Measurements from ENCODE around the gene KLHL4. TPM values are rescaled to one million over a fixed set of nuclear protein-coding genes. Genes with fewer than 3 reads are reported as not detected.

Gene KLHL4
- total and polyA plus RNA-seq, 9 of the 15 experiments (the other 6 are each of a cell fraction or from before 2014, with no cell fraction given), result 0.04 to 0.16 (median 0.06) TPM; not detected in 1

DNA sequence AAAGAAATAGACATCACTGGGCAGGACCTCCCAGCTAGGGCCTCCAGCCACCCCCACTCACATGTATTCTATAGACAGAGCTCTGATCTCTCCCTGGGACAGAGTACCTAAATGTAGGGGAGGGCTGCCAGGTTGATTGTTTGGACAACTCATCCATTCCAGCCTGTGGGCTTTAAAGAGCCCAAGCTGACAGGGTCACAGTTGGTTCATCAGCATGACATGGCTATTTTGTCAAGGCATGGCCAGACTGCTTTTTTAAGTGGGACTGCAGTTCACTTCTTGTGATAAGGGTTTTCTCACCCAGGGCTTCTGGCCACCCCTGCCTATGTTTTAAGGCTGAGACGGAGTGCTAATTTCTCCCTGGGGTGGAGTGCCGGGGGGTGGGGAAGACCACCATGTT, 63.3 kb downstream of the KLHL4 start (continued):
- TF ChIP-seq, protein P1, sequence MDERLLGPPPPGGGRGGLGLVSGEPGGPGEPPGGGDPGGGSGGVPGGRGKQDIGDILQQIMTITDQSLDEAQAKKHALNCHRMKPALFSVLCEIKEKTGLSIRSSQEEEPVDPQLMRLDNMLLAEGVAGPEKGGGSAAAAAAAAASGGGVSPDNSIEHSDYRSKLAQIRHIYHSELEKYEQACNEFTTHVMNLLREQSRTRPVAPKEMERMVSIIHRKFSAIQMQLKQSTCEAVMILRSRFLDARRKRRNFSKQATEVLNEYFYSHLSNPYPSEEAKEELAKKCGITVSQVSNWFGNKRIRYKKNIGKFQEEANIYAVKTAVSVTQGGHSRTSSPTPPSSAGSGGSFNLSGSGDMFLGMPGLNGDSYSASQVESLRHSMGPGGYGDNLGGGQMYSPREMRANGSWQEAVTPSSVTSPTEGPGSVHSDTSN (CRISPR knock-in tag; IDR thresholded peaks at IDR 0.05; ENCODE audit: low read depth), result no peak
- TF ChIP-seq, protein P1 (tag; conservative IDR thresholded peaks at IDR 0.05; ENCODE audit: low read depth), result no peak
- no peak for TF ChIP-seq U2AF2 (optimal IDR thresholded peaks at IDR 0.05; ENCODE audit: low read depth, low read length)
- no peak for TF ChIP-seq ARHGAP35 (IDR thresholded peaks at IDR 0.05; ENCODE audit: partially characterized antibody)
- no peak for TF ChIP-seq SIX5 (IDR thresholded peaks at IDR 0.05; ENCODE audit: borderline replicate concordance in 1 of 2, insufficient read depth in 1 of 2, low read depth in 1 of 2, low read length in 2 of 2)
- TF ChIP-seq NFYB (IDR thresholded peaks at IDR 0.05; ENCODE audit: extremely low read depth, insufficient read length), result no peak
- TF ChIP-seq FOXJ3 (CRISPR knock-in tag; IDR thresholded peaks at IDR 0.05), result no peak
- no peak for TF ChIP-seq NFXL1 (CRISPR knock-in tag; IDR thresholded peaks at IDR 0.05)
- 0 out of 2 replicates have a peak, but pooled peaks have one; percentile 17 for TF ChIP-seq SOX6 (IDR thresholded peaks at IDR 0.05)
- TF ChIP-seq, protein P2, sequence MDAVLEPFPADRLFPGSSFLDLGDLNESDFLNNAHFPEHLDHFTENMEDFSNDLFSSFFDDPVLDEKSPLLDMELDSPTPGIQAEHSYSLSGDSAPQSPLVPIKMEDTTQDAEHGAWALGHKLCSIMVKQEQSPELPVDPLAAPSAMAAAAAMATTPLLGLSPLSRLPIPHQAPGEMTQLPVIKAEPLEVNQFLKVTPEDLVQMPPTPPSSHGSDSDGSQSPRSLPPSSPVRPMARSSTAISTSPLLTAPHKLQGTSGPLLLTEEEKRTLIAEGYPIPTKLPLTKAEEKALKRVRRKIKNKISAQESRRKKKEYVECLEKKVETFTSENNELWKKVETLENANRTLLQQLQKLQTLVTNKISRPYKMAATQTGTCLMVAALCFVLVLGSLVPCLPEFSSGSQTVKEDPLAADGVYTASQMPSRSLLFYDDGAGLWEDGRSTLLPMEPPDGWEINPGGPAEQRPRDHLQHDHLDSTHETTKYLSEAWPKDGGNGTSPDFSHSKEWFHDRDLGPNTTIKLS (IDR thresholded peaks at IDR 0.05; ENCODE audit: borderline replicate concordance, low read depth), result no peak
- no peak for TF ChIP-seq SRSF7 (optimal IDR thresholded peaks at IDR 0.05; ENCODE audit: low read depth, low read length)
- TF ChIP-seq HNRNPK (IDR thresholded peaks at IDR 0.05; ENCODE audit: low read depth, low read length, poor library complexity, severe bottlenecking), result no peak
- no peak for TF ChIP-seq ZNF699 (CRISPR knock-in tag; IDR thresholded peaks at IDR 0.05; ENCODE audit: insufficient replicate concordance)
- no peak for TF ChIP-seq POLR2H (tag; IDR thresholded peaks at IDR 0.05; ENCODE audit: low read depth)
- no peak for TF ChIP-seq ZNF217 (CRISPR knock-in tag; IDR thresholded peaks at IDR 0.05)
- peak; percentile 69 for TF ChIP-seq MAFF (IDR thresholded peaks at IDR 0.05; ENCODE audit: low read length)
- no peak for TF ChIP-seq PCBP2 (IDR thresholded peaks at IDR 0.05; ENCODE audit: low read depth, low read length, poor library complexity, severe bottlenecking)
- TF ChIP-seq HNRNPL (IDR thresholded peaks at IDR 0.05; ENCODE audit: low read depth, low read length), result no peak
- no peak for TF ChIP-seq NKRF (IDR thresholded peaks at IDR 0.05; ENCODE audit: borderline replicate concordance)
- TF ChIP-seq NEUROD1 (IDR thresholded peaks at IDR 0.05; ENCODE audit: borderline replicate concordance, low read depth, low read length, partially characterized antibody), result no peak
- TF ChIP-seq ZC3H11A (IDR thresholded peaks at IDR 0.05; ENCODE audit: low read depth, low read length), result no peak
- no peak for TF ChIP-seq CREM (IDR thresholded peaks at IDR 0.05; ENCODE audit: low read depth)
- TF ChIP-seq ZBTB1 (CRISPR knock-in tag; IDR thresholded peaks at IDR 0.05; ENCODE audit: borderline replicate concordance, low read depth), result no peak

Measured in K562 (cell line).